HepG2 (cell line): ENCODE results near the gene NID2. TPM values are rescaled to one million over a fixed set of nuclear protein-coding genes. Genes with fewer than 3 reads are reported as not detected.

Source experiments
- ATAC-seq: fragments of 200-7000 bp; cut with Tn5 transposase; 3 replicates; pipeline ENCODE4 v1.9.1; 2020; ENCODE audit warnings: mild to moderate bottlenecking, moderate library complexity
- BruUV-seq: library from RNA; stranded (reverse); fragments of 400-500 nt; replicated peaks from 2 replicates; lab custom pipeline; 2021; lab: Mats Ljungman, UMichigan
- CTCF ChIA-PET: fragments of 300-600 bp; formaldehyde crosslinking; extraction: SDS; loops from one replicate; lab custom pipeline; 2021; ENCODE audit warnings: low total read pairs, inconsistent platforms, low intra/inter-chr PET ratio; lab: Yijun Ruan, JAX
- POLR2A ChIA-PET: fragments of 350-600 bp; sonication (Branson Sonifier 250); formaldehyde crosslinking; loops from one replicate; lab custom pipeline; 2020; ENCODE audit warnings: antibody characterized with exemption, inconsistent platforms; lab: Yijun Ruan, JAX
- DNase-seq: peaks from one replicate; pipeline ENCODE4 v3.0.0-alpha.2; 2015; ENCODE audit warnings: low spot score
- FAIRE-seq: peaks from 3 replicates; lab custom pipeline; 2011; peaks lifted over from hg19 to GRCh38; lab: Jason Lieb, UNC
- H2AFZ ChIP-seq: one replicate; pipeline ENCODE4 v1.6.1; 2011; ENCODE audit warnings: low read length, inconsistent platforms
- H3K27ac ChIP-seq: fragments of 300-600 bp; 3 replicates; pipeline ENCODE4 v1.8.0; 2011; ENCODE audit warnings: mixed run types, mild to moderate bottlenecking, mixed read lengths, low read length, inconsistent platforms; ENCODE audit not compliant: insufficient read depth; ENCODE audit errors: extremely low read length
- H3K27me3 ChIP-seq, 2 experiments: fragments of 200-600 bp in 1 of 2; 2 replicates in 1 of 2; 3 replicates in 1 of 2; pipeline versions ENCODE4 v1.6.0 to v1.8.0; 2011; ENCODE audit warnings: low read length in 2 of 2, mild to moderate bottlenecking in 2 of 2, moderate library complexity in 2 of 2, inconsistent platforms in 1 of 2; ENCODE audit not compliant: insufficient read depth in 2 of 2, control insufficient read depth in 1 of 2
- H3K36me3 ChIP-seq, 2 experiments: fragments of 200-600 bp in 1 of 2; replicated peaks in 1 of 2; 2 replicates in 1 of 2; 3 replicates in 1 of 2; pipeline versions ENCODE4 v1.5.1 to v1.8.0; 2011; ENCODE audit warnings: low read length in 2 of 2, inconsistent platforms in 1 of 2; ENCODE audit not compliant: insufficient read depth in 2 of 2, control insufficient read depth in 1 of 2
- H3K4me1 ChIP-seq: 2 replicates; pipeline ENCODE4 v1.5.1; 2012; ENCODE audit warnings: low read length, inconsistent platforms; ENCODE audit not compliant: insufficient read depth
- H3K4me2 ChIP-seq: 2 replicates; pipeline ENCODE4 v1.6.0; 2011; ENCODE audit warnings: low read depth, low read length, inconsistent platforms
- H3K4me3 ChIP-seq, 3 experiments: fragments of 200-600 bp in 1 of 3; sonication (generic), shearing (Covaris generic) in 1 of 3; replicated peaks in 1 of 3; 2 replicates each; pipeline ENCODE4 v1.5.1; 2011 to 2016; ENCODE audit warnings: low read length in 3 of 3, inconsistent platforms in 2 of 3, low read depth in 2 of 3, mild to moderate bottlenecking in 2 of 3, control low read depth in 1 of 3, mixed read lengths in 1 of 3; ENCODE audit not compliant: insufficient read depth in 1 of 3
- H3K79me2 ChIP-seq: one replicate; pipeline ENCODE4 v1.6.1; 2011; ENCODE audit warnings: low read length, inconsistent platforms; ENCODE audit not compliant: insufficient read depth
- H3K9ac ChIP-seq: 2 replicates; pipeline ENCODE4 v1.6.0; 2011; ENCODE audit warnings: mild to moderate bottlenecking, low read depth, low read length, inconsistent platforms; ENCODE audit not compliant: insufficient read depth
- H3K9me3 ChIP-seq: 2 replicates; pipeline ENCODE4 v1.5.1; 2012; ENCODE audit warnings: mild to moderate bottlenecking, low read length
- H4K20me1 ChIP-seq: 2 replicates; pipeline ENCODE4 v1.6.0; 2011; ENCODE audit warnings: inconsistent platforms, mild to moderate bottlenecking, low read length, moderate library complexity; ENCODE audit not compliant: insufficient read depth
- BATF2 ChIP-seq: sonication (generic); formaldehyde crosslinking; IDR thresholded peaks from 2 replicates; pipeline ENCODE4 v1.8.0; 2022; ENCODE audit warnings: mild to moderate bottlenecking, missing genetic modification reagents, moderate library complexity
- FOXM1 ChIP-seq: sonication (generic); formaldehyde crosslinking; IDR thresholded peaks from 2 replicates; pipeline ENCODE4 v1.5.0; 2020; ENCODE audit warnings: missing genetic modification reagents
- HDAC1 ChIP-seq: sonication (generic); formaldehyde crosslinking; IDR thresholded peaks from 2 replicates; pipeline ENCODE4 v1.5.1; 2020; ENCODE audit warnings: mild to moderate bottlenecking, missing genetic modification reagents
- HIVEP1 ChIP-seq: sonication (generic); formaldehyde crosslinking; IDR thresholded peaks from 2 replicates; pipeline ENCODE4 v1.4.0; 2020; ENCODE audit warnings: mild to moderate bottlenecking, missing genetic modification reagents
- IKZF4 ChIP-seq: sonication (generic); formaldehyde crosslinking; IDR thresholded peaks from 2 replicates; pipeline ENCODE4 v1.5.1; 2020; ENCODE audit warnings: borderline replicate concordance, mild to moderate bottlenecking, low read depth, missing genetic modification reagents; ENCODE audit errors: not compliant biosample characterization
- KDM4B ChIP-seq: sonication (generic); formaldehyde crosslinking; IDR thresholded peaks from 2 replicates; pipeline ENCODE4 v1.4.0; 2020; ENCODE audit warnings: missing genetic modification reagents
- MATR3 ChIP-seq: sonication (generic); formaldehyde crosslinking; IDR thresholded peaks from 2 replicates; pipeline ENCODE4 v1.4.0; 2020; ENCODE audit warnings: missing genetic modification reagents
- MTA3 ChIP-seq: sonication (generic); formaldehyde crosslinking; IDR thresholded peaks from 2 replicates; pipeline ENCODE4 v1.4.0; 2020; ENCODE audit warnings: missing genetic modification reagents
- PTBP1 ChIP-seq: fragments of 200-400 bp; formaldehyde crosslinking; IDR thresholded peaks from 2 replicates; pipeline ENCODE4 v1.6.1; 2018; ENCODE audit warnings: low read length, low read depth; ENCODE audit not compliant: poor library complexity, severe bottlenecking
- RAD51 ChIP-seq: fragments of 450-650 bp; IDR thresholded peaks from 2 replicates; pipeline ENCODE4 v1.6.1; 2016; ENCODE audit warnings: borderline replicate concordance
- TARDBP ChIP-seq: sonication (generic); formaldehyde crosslinking; IDR thresholded peaks from 2 replicates; pipeline ENCODE4 v1.8.0; 2022; ENCODE audit warnings: mild to moderate bottlenecking, missing genetic modification reagents
- THYN1 ChIP-seq: sonication (generic); formaldehyde crosslinking; IDR thresholded peaks from 2 replicates; pipeline ENCODE4 v1.8.1; 2023; ENCODE audit warnings: low read depth, mild to moderate bottlenecking, moderate library complexity, missing genetic modification reagents, borderline replicate concordance
- ZFP37 ChIP-seq: sonication (generic); formaldehyde crosslinking; IDR thresholded peaks from 2 replicates; pipeline ENCODE4 v1.4.0; 2020; ENCODE audit warnings: missing genetic modification reagents, borderline replicate concordance
- ZMAT3 ChIP-seq: sonication (generic); formaldehyde crosslinking; conservative IDR thresholded peaks from 2 replicates; pipeline ENCODE4 v1.7.0; 2021; ENCODE audit warnings: missing genetic modification reagents
- ZMYM4 ChIP-seq: sonication (generic); formaldehyde crosslinking; IDR thresholded peaks from 2 replicates; pipeline ENCODE4 v1.8.1; 2023; ENCODE audit warnings: mild to moderate bottlenecking, missing genetic modification reagents
- ZNF10 ChIP-seq: sonication (generic); formaldehyde crosslinking; IDR thresholded peaks from 2 replicates; pipeline ENCODE4 v1.4.0; 2020; ENCODE audit warnings: mild to moderate bottlenecking, low read depth, missing genetic modification reagents, borderline replicate concordance
- ZNF549 ChIP-seq: sonication (generic); formaldehyde crosslinking; IDR thresholded peaks from 2 replicates; pipeline ENCODE4 v1.5.0; 2020; ENCODE audit warnings: missing genetic modification reagents
- ZNF660 ChIP-seq: sonication (generic); formaldehyde crosslinking; IDR thresholded peaks from 2 replicates; pipeline ENCODE4 v1.5.1; 2020; ENCODE audit warnings: mild to moderate bottlenecking, low read depth, missing genetic modification reagents, borderline replicate concordance
- ZNF709 ChIP-seq: sonication (generic); formaldehyde crosslinking; IDR thresholded peaks from 2 replicates; pipeline ENCODE4 v1.5.0; 2020; ENCODE audit warnings: mild to moderate bottlenecking, missing genetic modification reagents
- ZNF746 ChIP-seq: sonication (generic); formaldehyde crosslinking; IDR thresholded peaks from 2 replicates; pipeline ENCODE4 v1.8.0; 2022; ENCODE audit warnings: mild to moderate bottlenecking, missing genetic modification reagents
- WGBS: methylation state at CpG from one replicate; pipeline ENCODE4 v1.1.6; 2017; ENCODE audit warnings: low lambda C conversion rate; 5-methylcytosine and 5-hydroxymethylcytosine counted together
- in situ Hi-C: cut with HindIII; loops from 2 replicates; pipeline ENCODE4 v1.10.0; 2017; ENCODE audit warnings: low pct_unique_long_range_greater_than_20kb; ENCODE audit not compliant: extremely low pct_ligation_motif_present
- intact Hi-C: fragments of 100-400 bp; cut with micrococcal nuclease; formaldehyde crosslinking; loops from one replicate; pipeline ENCODE4 v1.10.0; 2022; ENCODE audit not compliant: unreplicated experiment
- polyA plus RNA-seq, 8 experiments: library from polyadenylated mRNA; depleted of rRNA in 3 of 8; stranded (reverse) in 7 of 8; unstranded in 1 of 8; fragments of >200 nt; fragmentation: Illumina TruSeq in 4 of 8; extraction: Trizol in 4 of 8; gene quantifications; 2 replicates each; pipeline versions ENCODE4 v1.2.1 to v1.2.3, GENCODE V29; 2011 to 2016; ENCODE audit warnings: low read depth in 4 of 8, missing spikeins in 1 of 8, mixed read lengths in 1 of 8; ENCODE audit not compliant: insufficient read depth in 1 of 8
- total RNA-seq, 5 experiments: library from RNA; depleted of rRNA; stranded (reverse); fragments of >200 nt; fragmentation: Illumina TruSeq; extraction: Trizol; gene quantifications; 2 replicates each; pipeline ENCODE4 v1.2.3, GENCODE V29; 2016; ENCODE audit warnings: low read depth in 1 of 5

NID2 gene
- total and polyA plus RNA-seq, 2 of the 13 experiments (the other 11 are each of a cell fraction or from before 2014, with no cell fraction given): 0.11 TPM; not detected in 1

DNA sequence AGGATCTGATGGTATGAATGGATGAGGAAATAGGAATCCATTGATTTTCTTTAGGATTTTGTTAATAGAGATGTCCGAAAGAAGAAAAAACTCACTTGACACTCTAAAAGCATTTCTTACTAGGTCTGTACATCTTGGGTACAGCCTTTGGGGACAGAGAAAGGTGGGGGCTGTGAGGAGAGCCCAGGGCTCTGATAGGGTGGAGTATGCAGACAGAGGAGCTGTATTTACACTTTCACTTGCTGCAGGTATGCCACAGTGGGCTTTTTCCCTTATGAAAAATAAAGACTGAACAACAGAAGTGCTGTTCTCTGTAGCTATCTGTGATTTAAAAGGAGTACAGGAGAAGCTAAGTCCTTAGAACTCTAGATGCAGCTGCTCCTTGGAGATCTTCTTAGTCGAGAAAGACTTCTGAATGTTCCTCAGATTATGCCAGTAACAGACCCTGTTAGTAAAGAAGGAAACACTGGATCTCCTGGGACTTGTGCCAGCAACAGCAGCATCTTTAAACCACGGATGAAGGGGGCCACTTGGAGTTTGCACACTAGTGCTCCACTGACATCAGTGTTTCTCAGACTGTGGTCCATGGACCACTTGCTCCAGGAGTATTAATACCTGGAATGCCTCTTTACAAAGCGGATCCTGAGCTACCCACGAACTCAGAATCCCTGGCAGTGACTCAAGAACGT, 98.9 kb downstream of the NID2 start:
- 0% methylated on average over 5 of the region's 6 CpGs for WGBS
- in situ Hi-C loops: no loop called here

GRCh38 chr14:51967521-51967920, 101.3 kb downstream of the NID2 start:
- Histone ChIP-seq H4K20me1 (no peaks in the 10 kb centered on the region), H3K9ac (no peak overlapping the region), H3K27me3 (peaks cover 4 to 38% of the 10 kb centered on the region in 2 experiments; a peak in 3 of 5 replicates), H3K9me3 (no peaks in the 10 kb centered on the region), H3K36me3 (no peaks in the 10 kb centered on the region), H2AFZ (no peak overlapping the region), H3K4me2 (no peak overlapping the region), H3K27ac (no peak overlapping the region), H3K4me3 (no peak overlapping the region), H3K79me2 (no peaks in the 10 kb centered on the region), H3K4me1 (no peaks in the 10 kb centered on the region)
- FAIRE-seq (no peak), ATAC-seq (no peak), DNase-seq (no peak)
- 19% methylated on average over 2 of the region's 2 CpGs for WGBS
- intact Hi-C loops (no loop called here), in situ Hi-C loops (no loop called here)
- ChIA-PET POLR2A (no interaction called here), CTCF (no interaction called here)
- BruUV-seq: no TSS peak
- TF ChIP-seq HIVEP1 (CRISPR knock-in tag) (no peak), RAD51 (no peak), ZFP37 (CRISPR knock-in tag) (no peak), MATR3 (CRISPR knock-in tag) (no peak), ZNF709 (CRISPR knock-in tag) (no peak), BATF2 (CRISPR knock-in tag) (no peak)

More for the DNA sequence above, 98.9 kb downstream of the NID2 start:
- H3K4me1 ChIP-seq: no peaks in the 10 kb centered on the region
- no peaks in the 10 kb centered on the region for H3K36me3 ChIP-seq
- no peak overlapping the region for H3K4me2 ChIP-seq
- no peak overlapping the region for H2AFZ ChIP-seq
- peaks cover 4 to 38% of the 10 kb centered on the region in 2 experiments; a peak in 3 of 5 replicates for H3K27me3 ChIP-seq
- no peaks in the 10 kb centered on the region for H3K9me3 ChIP-seq
- FAIRE-seq: no peak
- no peak for TF ChIP-seq KDM4B (CRISPR knock-in tag)
- no peak for TF ChIP-seq ZMAT3 (CRISPR knock-in tag)
- no peak for TF ChIP-seq FOXM1 (CRISPR knock-in tag)
- TF ChIP-seq HDAC1: no peak
- TF ChIP-seq IKZF4 (CRISPR knock-in tag): no peak
- no peak for TF ChIP-seq TARDBP (CRISPR knock-in tag)
- TF ChIP-seq PTBP1: no peak
- TF ChIP-seq ZMYM4: no peak
- TF ChIP-seq ZNF10 (CRISPR knock-in tag): no peak
- no peak for TF ChIP-seq THYN1 (CRISPR knock-in tag)
- TF ChIP-seq ZNF660 (CRISPR knock-in tag): no peak
- no peak for TF ChIP-seq ZNF746 (CRISPR knock-in tag)
- TF ChIP-seq ZNF549: no peak
- no peak for TF ChIP-seq MTA3 (CRISPR knock-in tag)
- H3K9ac ChIP-seq: no peak overlapping the region
- CTCF ChIA-PET: no interaction called here
- H3K27ac ChIP-seq: no peak overlapping the region
- no peak for DNase-seq
- intact Hi-C loops: no loop called here
- BruUV-seq: no TSS peak
- no peak overlapping the region for H3K4me3 ChIP-seq
- H4K20me1 ChIP-seq: no peaks in the 10 kb centered on the region
- H3K79me2 ChIP-seq: no peaks in the 10 kb centered on the region
- no peak for ATAC-seq
- POLR2A ChIA-PET: no interaction called here
